ENCODE measurements around the gene C8G.

Gene C8G

GRCh38 chr9:136940526-136941230 lies 4.4 kb upstream of the C8G start:
- in situ Hi-C loops (cut with MboI; ENCODE audit: low sequenced_read_pairs), result no loop called here

- in situ Hi-C loops (cut with MboI; ENCODE audit: low sequenced_read_pairs), result no loop called here
Observed at GRCh38 chr9:136941231-136942111, 3.6 kb upstream of the C8G start.

- in situ Hi-C loops (cut with MboI; ENCODE audit: low sequenced_read_pairs), result no loop called here
Observed at GRCh38 chr9:136942112-136942880, 2.7 kb upstream of the C8G start.

- in situ Hi-C loops (cut with MboI; ENCODE audit: low sequenced_read_pairs), result no loop called here
Observed at GRCh38 chr9:136942881-136943230, 2.2 kb upstream of the C8G start.

- in situ Hi-C loops (cut with MboI; ENCODE audit: low sequenced_read_pairs), result no loop called here
Observed at GRCh38 chr9:136943291-136944211, 1.5 kb upstream of the C8G start.

- in situ Hi-C loops (cut with MboI; ENCODE audit: low sequenced_read_pairs), result no loop called here
Observed at GRCh38 chr9:136944212-136944518, 878 bp upstream of the C8G start.

- in situ Hi-C loops (cut with MboI; ENCODE audit: low sequenced_read_pairs), result no loop called here
Observed at GRCh38 chr9:136945333-136946227, 537 bp downstream of the C8G start.

GRCh38 chr9:136946228-136947027 lies 1.4 kb downstream of the C8G start:
- in situ Hi-C loops (cut with MboI; ENCODE audit: low sequenced_read_pairs), result no loop called here

- in situ Hi-C loops (cut with MboI; ENCODE audit: low sequenced_read_pairs), result no loop called here
Observed at GRCh38 chr9:136947028-136947891, 2.2 kb downstream of the C8G start.

- in situ Hi-C loops (cut with MboI; ENCODE audit: low sequenced_read_pairs), result no loop called here
Observed at GRCh38 chr9:136947955-136948510, 3.0 kb downstream of the C8G start.

GRCh38 chr9:136949239-136949816 lies 4.3 kb downstream of the C8G start:
- in situ Hi-C loops (cut with MboI; ENCODE audit: low sequenced_read_pairs), result no loop called here

GRCh38 chr9:136949817-136950655 lies 5.0 kb downstream of the C8G start:
- in situ Hi-C loops (cut with MboI; ENCODE audit: low sequenced_read_pairs), result no loop called here

GRCh38 chr9:136950656-136951276 lies 5.7 kb downstream of the C8G start:
- in situ Hi-C loops (cut with MboI; ENCODE audit: low sequenced_read_pairs), result no loop called here

GRCh38 chr9:136951541-136952320 lies 6.7 kb downstream of the C8G start, which contains the start of gene LCN12:
TSS of gene LCN12 (plus strand) at chr9:136952273. CDS start at chr9:136952328, 55 bp downstream.
- in situ Hi-C loops (cut with MboI; ENCODE audit: low sequenced_read_pairs), result no loop called here

- in situ Hi-C loops (cut with MboI; ENCODE audit: low sequenced_read_pairs), result no loop called here
Observed at GRCh38 chr9:136952321-136952850, 7.3 kb downstream of the C8G start.

Measured in HL-60/S4 treated with phorbol 12-myristate 13-acetate at 8.2 ng/mL for 4 days and 3 days (cell line).